ENCODE measurements around the gene RAB11B. TPM values are rescaled to one million over a fixed set of nuclear protein-coding genes. Genes with fewer than 3 reads are reported as not detected.

RAB11B gene
- total and polyA plus RNA-seq, 2 of the 13 experiments (the other 11 are each of a cell fraction or from before 2014, with no cell fraction given), result 6.0 to 28.4 TPM

DNA sequence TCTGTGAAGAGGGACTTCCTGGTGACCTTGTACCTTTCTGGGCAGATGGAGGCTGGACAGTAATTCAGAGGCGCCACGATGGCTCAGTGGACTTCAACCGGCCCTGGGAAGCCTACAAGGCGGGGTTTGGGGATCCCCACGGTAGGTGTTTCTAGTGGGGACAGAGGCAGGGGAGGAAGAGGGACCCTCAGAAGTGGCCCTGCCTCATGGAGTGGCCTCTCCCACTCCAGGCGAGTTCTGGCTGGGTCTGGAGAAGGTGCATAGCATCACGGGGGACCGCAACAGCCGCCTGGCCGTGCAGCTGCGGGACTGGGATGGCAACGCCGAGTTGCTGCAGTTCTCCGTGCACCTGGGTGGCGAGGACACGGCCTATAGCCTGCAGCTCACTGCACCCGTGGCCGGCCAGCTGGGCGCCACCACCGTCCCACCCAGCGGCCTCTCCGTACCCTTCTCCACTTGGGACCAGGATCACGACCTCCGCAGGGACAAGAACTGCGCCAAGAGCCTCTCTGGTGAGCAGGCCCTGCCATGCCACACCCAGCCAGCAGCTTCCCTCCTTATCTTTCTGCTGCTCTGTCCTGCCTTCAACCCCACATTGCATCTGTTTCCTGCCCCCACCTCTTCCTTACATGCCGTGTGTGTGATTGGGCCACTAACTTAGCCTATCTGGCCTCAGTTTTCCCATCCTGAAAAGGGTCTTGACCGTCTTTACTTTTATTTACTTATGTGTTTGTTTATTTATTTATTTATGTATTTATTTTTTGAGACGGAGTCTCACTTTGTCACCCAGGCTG is 19.0 kb upstream of the RAB11B start (continued):
- TF ChIP-seq PAXIP1 (CRISPR knock-in tag; conservative IDR thresholded peaks at IDR 0.05) (0 out of 2 replicates have a peak, but pooled peaks have one; percentile 44), ZNF687 (CRISPR knock-in tag; IDR thresholded peaks at IDR 0.05) (peak; percentile 67), POGZ (CRISPR knock-in tag; IDR thresholded peaks at IDR 0.05) (peak; percentile 32; the same call in 1 of the 2 replicates), ZBTB4 (CRISPR knock-in tag; IDR thresholded peaks at IDR 0.05; ENCODE audit: borderline replicate concordance) (peak; percentile 60; the same call in 1 of the 2 replicates), ZBTB8A (CRISPR knock-in tag; IDR thresholded peaks at IDR 0.05; ENCODE audit: borderline replicate concordance, low read depth) (no peak)
